HG03196 (cell line): ENCODE data around the gene RHOT2.

Experiments
- ATAC-seq: cut with Tn5 transposase; IDR thresholded peaks from one replicate; pipeline ENCODE4 v1.9.1; 2021; ENCODE audit not compliant: unreplicated experiment

RHOT2 gene

GRCh38 chr16:632486-633335, 35.2 kb upstream of the RHOT2 start:
- ATAC-seq, result no peak

- ATAC-seq, result no peak
Observed at GRCh38 chr16:633336-634050, 34.4 kb upstream of the RHOT2 start.

DNA sequence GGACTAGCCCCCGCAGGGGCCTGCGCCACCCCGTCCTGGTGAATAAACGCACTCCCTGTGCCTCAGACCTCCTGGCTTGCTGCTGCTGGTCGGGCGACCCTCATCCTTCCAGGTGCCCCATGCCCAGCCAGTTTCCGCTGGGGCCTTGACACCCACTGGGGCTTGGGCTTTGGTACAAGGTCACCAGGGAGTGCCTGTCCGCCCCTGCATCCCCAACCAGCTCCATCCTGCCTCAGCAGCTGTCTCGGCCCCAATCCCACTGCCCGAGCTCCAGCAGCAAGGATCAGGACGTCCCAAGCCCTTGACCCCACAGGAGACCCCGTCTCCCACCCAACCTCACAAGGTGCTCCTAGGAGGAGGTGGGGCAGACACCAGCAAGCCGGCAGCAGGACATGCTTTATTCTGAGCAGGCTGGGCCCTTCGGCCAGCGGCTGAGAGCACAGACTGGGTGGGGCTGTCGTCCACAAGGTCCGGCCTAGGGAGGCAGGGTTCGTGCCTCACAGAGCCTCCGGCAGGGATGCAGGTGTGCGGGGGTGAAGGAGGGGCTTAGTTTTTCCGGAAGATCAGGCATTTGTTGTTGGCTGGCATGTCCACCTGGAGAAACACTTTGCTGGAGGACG, 33.8 kb upstream of the RHOT2 start:
- ATAC-seq, result no peak

DNA sequence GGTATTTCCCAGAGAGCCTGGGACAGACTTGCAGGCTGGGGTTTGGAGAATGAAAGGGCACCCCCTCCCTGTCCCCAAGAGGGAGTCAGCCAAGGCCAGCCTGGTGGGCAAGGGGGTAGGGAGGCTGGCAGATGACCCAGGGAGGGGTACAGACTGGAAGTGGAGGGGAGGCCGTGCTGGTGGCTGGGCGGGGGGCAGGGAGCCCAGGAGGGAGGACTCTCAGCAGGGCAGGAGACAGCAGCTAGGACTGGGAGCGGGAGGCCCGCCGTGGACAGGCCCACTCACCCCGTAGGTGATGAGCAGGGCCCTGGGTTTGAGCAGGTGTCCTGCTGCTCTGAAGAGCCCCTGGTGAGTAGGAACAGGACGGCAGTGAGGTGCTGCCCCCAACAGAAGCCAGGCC, 32.9 kb upstream of the RHOT2 start:
- no peak for ATAC-seq

GRCh38 chr16:635573-636205, 32.2 kb upstream of the RHOT2 start:
- ATAC-seq, result peak; percentile 3

DNA sequence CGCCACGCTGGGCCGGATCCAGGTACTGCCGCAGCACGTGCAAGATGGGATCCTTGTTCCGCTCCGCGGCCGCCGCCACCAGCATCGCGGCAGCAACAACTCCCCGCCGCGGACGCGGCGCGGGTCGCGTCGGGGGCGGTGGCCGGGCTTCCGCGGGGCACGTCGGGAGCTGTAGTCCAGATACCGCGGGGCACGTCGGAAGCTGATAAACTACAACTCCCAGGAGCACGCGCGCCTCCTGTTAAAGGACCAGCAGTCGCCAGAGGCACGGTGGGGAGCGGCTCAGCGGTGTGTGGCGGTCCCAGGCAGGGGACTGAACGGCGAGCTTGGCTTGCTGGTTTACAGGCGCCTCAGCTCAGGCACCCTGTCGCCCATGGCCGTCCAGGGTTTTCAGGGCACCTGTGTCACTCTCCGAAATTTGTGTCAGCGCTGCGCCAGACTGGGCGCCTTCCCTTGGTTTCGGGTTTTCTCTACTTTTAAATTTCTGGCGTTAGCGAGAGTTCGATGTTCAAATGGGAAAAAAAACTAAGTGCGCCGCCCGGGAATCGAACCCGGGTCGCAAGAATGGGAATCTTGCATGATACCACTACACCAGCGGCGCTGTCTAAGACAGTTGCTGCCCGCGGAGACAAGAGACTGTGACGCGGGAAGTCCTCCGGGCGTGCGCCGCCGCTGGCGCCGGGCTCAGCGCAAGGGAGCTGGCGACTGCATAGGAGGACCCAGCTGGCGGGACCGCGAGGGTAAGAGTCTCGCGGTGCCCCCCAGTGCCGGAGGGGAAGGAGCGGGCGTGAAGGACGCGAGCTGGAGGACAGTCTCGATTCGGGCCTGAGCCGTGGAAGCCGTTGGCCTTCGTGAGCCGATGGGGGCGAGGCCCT, 31.5 kb upstream of the RHOT2 start, which contains the start of gene METTL26:
TSS of gene METTL26 (minus strand) at position 100 of the 875 bp plus-strand sequence. CDS start at position 85, 15 bp downstream.
- peak; percentile 62 for ATAC-seq

GRCh38 chr16:637081-638018, 30.6 kb upstream of the RHOT2 start:
- no peak for ATAC-seq

- no peak for ATAC-seq
Observed at GRCh38 chr16:638034-638543, 29.8 kb upstream of the RHOT2 start.

- no peak for ATAC-seq
Observed at GRCh38 chr16:638836-639235, 29.1 kb upstream of the RHOT2 start.

DNA sequence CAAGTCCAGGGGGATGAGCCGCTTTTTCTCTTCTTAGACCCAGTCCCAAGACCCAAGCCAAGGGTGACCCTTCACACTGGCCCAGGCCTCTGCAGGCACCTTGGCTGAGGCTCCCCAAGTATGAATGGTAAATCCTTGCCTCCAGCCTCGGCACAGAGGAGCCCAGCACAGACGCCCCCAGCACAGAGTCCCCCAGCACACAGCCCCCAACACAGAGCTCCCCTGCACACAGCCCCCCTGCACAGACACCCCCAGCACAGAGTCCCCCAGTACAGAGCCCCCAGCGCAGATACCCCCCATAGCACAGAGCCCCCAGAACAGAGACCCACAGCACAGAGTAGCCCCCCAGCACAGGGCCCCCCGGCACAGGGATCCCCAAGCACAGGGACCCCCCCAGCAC, 27.3 kb upstream of the RHOT2 start:
- ATAC-seq, result no peak

DNA sequence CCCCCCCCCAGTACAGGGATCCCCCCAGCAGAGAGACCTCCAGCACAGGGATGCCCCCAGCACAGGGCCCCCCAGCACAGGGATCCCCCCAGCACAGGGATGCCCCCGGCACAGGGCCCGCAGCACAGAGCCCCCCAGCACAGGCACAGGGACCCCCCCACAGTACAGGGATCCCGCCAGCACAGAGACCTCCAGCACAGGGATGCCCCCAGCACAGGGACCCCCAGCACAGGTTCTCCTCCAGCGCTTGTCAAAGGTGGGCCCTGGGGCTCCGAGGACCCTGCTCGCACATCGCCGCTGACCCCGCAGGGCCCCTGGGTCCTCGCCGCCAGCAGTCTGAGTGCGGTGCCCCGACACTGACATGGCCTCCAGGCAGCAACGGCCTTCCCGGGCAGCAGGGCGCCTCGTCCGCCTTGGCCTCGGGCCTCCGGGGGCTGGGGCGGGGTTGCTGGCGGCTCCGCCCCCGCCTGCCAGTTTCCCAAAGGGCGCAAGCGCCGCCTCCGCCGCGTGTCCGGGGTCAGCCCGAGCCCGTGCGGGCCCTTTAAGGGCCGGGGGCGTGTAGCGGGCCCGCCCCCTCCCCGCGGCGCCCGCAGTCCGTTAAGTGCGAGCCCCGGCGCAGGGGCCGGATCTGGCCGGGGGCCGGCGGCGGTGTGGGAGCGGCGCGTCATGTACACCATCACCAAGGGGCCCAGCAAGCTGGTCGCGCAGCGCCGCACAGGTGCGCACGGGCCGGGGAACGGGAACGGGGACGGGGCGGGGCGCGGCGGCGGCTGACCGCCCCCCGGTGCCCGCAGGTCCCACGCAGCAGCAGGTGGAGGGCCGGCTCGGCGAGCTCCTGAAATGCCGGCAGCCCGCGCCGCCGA, 26.4 kb upstream of the RHOT2 start, which contains the start of gene MCRIP2:
TSS of gene MCRIP2 (plus strand) at position 503 of the 863 bp plus-strand sequence. CDS start at position 667, 164 bp downstream.
- peak; percentile 41 for ATAC-seq

DNA sequence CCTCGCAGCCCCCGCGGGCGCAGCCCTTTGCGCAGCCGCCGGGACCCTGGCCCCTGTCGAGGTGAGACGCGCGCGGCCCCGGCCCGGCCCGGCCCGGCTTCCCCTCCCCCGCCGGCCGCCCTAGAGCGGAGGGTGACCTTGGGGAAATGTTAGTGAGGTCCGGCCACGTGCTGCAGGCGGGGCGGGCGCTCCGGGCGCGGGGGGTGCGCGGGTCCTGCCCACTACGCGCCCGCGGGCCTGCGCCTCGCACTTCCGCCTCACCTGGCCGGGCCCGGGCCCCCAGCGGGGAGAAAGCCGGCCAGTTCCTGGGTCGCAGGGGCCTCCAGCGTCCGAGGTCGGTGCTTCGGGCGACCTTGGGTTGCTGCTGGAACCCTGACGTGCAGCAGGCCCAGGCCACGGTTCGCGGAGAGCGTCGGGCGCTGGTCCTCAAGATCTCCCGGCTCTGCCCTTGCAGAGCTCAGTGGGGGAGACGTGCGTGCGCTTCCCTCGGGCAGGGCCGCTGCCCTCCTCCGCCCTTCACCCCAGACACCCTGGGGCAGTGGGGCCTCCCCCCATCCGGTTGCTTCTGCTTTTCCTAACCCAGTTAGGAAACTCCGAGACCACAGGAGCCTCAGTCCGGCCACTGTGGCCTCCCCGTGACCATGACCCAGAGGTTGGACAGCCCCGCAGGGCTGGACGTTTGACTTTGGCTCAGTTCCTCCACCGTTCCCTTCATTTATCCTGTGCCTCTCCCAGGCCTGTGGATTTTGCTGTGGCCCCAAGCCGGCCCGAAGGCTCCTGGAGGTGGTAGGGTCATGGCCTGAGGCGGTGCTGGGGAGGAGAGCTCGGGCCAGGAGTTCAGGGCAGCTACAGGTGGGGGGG, 25.5 kb upstream of the RHOT2 start:
- no peak for ATAC-seq

DNA sequence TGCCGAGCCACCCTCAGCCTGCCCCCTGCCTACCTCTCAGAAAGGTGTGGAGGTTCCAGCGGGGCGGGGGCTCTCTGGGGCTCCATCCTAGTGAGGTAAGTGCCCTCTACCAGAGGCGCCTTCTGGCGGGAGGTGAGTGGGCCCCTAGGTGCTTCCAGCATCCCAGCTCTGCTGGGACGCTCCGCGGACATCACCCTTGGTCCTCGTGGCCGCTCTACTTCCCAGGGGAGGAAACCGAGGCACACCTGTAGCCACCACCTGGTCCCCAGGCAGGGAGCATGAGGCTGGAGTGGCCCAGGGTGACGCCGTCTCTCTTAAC, 24.9 kb upstream of the RHOT2 start:
- ATAC-seq, result no peak

- ATAC-seq, result no peak
Observed at GRCh38 chr16:644556-644955, 23.4 kb upstream of the RHOT2 start.

DNA sequence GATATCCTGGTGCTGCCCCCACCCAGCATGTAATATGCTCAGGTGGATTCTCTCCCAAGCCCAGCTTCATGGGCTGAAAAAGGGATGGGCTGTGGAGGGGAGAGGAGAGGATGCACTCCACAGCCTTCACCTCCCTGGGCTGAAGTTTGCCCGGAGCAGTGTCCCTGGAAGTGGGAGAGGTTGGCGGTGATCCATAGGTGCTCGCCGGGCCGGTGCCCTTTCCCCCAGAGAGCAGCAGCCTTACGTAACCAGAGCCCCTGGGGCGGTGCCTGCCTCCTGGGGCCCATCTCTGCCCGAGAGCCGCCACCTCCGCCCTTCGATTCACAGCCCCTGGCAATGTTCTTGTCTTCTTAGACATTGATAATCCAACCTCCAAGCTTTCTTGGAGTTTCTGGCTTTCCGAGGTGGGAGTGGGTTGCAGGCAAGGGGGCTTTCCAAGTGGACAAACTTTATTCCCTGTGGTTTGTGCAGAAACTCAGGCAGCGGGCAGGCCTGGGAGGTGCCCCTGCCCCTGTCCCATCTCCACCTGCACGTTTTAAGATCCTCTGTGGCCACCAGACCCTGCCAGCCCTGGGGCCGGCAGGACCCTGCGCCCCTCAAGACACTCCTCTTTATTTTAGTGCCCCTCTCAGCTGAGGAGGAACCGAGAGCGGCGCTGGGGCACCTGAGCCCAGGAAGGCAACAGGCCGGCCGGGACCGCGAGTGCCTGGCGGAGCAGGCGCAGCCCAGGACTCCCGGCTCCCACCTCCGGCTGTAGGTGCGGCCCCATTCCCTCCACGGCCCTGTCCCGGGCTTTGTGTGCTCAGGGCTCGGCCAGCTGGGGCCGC, 21.9 kb upstream of the RHOT2 start:
- ATAC-seq, result no peak

DNA sequence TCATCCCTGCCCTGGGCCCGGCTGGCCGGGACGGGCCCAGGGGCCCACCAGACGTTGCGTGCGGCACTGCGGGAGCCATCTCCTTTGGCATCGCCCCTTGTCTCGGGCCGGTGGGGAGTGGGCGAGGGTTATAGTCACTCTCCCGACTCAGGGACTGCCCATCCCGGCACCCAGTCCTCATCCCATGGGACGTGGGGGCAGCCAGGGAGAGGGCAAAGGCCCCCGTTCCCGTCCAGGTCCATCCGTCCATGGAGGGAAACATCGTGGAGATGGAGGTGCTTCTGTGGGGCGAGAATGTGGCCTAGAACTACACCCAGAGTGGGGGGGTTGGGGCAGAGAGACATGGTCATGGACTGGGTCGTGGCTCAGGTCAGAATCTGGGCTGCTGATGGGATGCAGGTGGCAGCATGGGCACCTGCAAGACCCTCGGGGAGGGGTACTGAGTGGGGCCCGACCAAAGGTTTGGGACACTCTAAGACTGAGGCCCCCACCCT, 21.2 kb upstream of the RHOT2 start:
- ATAC-seq, result no peak
